Tibial nerve (tissue), 3 donors: ENCODE data around the gene EXOC4.

Experiments used
- POLR2A ChIP-seq, 2 donors: fragments of 450-650 bp; IDR thresholded peaks; one replicate each; pipeline ENCODE4 v1.6.1; 2017; ENCODE audit warnings: antibody characterized with exemption in 2 of 2, mild to moderate bottlenecking in 2 of 2, moderate library complexity in 2 of 2
- TF ChIP-seq, protein P1 (sequence below), 5 experiments: fragments of 200-600 bp in 3 of 5; fragments of 450-650 bp in 2 of 5; sonication (generic) in 3 of 5; IDR thresholded peaks; one replicate each; pipeline ENCODE4 v1.5.1; 2016 to 2019; ENCODE audit warnings: antibody characterized with exemption in 5 of 5, mild to moderate bottlenecking in 3 of 5, moderate library complexity in 2 of 5

DNA sequence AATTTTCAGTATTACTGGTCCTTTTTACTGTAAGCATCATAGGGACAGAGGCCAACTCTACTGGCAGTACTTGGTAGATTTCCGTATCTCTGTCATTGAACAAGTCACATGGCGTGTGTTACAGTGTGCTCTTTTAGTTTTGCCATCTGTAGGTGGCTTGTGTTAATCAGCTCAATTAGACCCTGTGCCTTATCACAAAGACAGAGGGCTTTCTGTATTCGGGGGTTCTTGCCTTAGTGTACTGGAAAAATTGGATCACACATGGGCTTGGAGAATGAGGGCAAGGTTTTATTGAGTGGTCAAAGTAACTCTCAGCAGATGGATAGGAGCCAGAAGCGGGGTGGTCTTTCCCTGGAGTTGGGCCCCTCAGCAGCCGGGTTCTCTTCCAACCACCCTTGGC is 853.0 kb downstream of the EXOC4 start:
- TF ChIP-seq POLR2A (IDR thresholded peaks at IDR 0.05) = no peak
- TF ChIP-seq, protein P1, sequence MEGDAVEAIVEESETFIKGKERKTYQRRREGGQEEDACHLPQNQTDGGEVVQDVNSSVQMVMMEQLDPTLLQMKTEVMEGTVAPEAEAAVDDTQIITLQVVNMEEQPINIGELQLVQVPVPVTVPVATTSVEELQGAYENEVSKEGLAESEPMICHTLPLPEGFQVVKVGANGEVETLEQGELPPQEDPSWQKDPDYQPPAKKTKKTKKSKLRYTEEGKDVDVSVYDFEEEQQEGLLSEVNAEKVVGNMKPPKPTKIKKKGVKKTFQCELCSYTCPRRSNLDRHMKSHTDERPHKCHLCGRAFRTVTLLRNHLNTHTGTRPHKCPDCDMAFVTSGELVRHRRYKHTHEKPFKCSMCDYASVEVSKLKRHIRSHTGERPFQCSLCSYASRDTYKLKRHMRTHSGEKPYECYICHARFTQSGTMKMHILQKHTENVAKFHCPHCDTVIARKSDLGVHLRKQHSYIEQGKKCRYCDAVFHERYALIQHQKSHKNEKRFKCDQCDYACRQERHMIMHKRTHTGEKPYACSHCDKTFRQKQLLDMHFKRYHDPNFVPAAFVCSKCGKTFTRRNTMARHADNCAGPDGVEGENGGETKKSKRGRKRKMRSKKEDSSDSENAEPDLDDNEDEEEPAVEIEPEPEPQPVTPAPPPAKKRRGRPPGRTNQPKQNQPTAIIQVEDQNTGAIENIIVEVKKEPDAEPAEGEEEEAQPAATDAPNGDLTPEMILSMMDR (IDR thresholded peaks at IDR 0.05) = no peak
